NCI-H1694 treated with DMSO at 0.1 percent for 48 hours (cell line): ENCODE data around the gene MIER1.

Experiments used
- DNase-seq: peaks from one replicate; lab custom pipeline; 2025; lab: John Stamatoyannopoulos, UW

The MIER1 gene

GRCh38 chr1:66999640-67000400 lies 75.0 kb downstream of the MIER1 start:
- DNase-seq, result no peak

GRCh38 chr1:67001682-67002425 lies 77.1 kb downstream of the MIER1 start:
- no peak for DNase-seq

- no peak for DNase-seq
Observed at GRCh38 chr1:67004176-67004575, 79.4 kb downstream of the MIER1 start.

- DNase-seq, result no peak
Observed at GRCh38 chr1:67005068-67005467, 80.3 kb downstream of the MIER1 start.

DNA sequence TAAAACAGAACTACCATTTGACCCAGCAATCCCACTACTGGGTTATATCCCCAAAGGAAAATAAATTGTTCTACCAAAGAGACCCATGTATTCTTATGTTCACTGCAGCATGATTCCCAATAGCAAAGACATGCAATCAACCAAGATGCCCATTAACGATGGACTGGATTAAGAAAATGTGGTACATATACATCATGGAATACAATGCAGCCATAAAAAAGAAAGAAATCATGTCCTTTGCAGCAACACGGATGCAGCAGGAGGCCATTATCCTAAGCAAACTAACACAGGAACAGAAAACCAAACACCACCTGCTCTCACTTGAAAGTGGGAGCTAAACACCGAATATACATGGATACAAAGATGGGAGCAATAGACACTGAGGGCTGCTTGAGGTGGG lies 85.0 kb downstream of the MIER1 start:
- DNase-seq, result no peak

DNA sequence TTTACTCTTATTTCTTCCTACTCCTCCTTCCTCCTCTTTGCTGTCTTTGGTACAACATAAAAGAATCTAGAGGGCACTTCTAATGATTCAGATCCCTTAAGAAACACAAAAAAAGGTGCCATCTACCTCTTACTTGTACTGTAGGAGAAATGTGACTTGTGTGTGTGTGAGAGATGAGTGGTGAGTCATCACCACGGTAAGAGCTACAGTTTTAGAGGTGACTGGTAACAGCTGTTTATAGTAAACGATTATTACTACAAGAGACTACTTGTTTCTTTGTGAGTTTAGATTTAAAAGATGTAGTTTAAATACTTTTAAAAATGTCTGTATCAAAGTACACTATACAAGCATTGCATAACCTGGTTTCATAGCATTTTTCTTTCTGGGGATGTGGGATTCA lies 88.8 kb downstream of the MIER1 start:
- DNase-seq, result no peak

GRCh38 chr1:67018574-67018973 lies 93.8 kb downstream of the MIER1 start:
- DNase-seq, result no peak

- DNase-seq, result no peak
Observed at GRCh38 chr1:67019121-67019520, 94.3 kb downstream of the MIER1 start.

DNA sequence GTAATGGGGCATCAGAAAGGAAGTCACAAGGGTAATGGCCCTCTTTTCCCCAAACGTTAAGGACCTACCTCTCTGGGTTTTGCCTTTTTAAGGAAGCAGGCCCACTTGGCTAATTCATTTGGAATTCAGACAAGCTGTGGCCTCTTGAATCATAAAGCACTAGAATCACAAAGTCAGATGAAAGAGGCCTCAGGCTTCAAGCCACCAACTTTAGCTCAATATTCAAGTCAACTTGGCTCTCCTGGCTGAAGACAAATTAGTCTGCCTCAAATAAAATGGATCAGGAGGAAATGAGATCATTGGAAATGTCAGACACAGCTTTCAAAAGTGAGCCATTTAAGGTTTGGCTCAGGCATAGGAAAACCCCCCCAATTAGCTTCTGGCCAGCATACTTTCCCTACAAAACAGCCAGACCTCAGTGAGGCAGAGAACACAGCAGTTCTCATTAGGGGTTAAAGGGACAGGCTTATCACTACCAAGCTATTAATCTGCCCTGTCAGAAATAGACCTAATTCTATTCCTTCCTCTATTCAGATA lies 94.9 kb downstream of the MIER1 start:
- DNase-seq, result no peak

DNA sequence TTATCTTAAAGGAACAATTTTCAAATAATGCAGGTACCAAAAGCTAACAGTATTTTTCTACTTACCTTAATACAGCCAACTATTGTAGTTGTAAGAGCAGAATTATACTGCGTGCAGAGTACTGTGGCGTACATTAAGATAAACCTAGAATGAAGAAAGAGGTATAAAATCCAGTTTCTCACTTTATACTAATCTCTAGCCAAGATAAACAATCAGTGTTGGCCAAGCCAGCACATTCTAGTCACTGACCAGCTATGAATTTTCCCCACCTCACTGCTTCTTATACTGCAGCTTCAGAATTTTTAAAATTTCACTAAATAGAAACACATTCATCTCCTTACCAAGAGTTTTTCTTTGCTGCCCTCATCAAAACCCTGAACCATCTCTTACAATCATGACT lies 95.5 kb downstream of the MIER1 start:
- DNase-seq, result no peak

DNA sequence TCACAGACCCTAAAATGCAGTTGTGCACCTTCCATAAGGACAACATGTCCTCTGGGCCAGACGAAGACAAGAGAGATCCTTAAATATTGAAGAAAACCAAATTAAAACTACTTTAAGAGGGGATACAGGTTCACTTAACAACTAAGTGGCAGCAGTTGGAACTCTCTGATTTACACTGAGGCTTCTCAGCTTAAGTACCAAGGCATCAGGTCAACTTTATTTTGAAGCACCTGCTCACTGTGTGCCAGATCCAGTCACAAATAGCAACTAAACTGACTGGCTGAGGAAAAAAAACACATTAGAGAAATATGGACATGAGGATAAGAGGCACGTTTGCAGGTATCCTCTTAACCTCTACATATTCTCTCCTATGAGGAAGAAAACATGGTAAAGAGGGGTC lies 96.0 kb downstream of the MIER1 start:
- no peak for DNase-seq

- no peak for DNase-seq
Observed at GRCh38 chr1:67029472-67029871, 104.7 kb downstream of the MIER1 start.

- DNase-seq, result no peak
Observed at GRCh38 chr1:67031121-67031858, 106.5 kb downstream of the MIER1 start.

DNA sequence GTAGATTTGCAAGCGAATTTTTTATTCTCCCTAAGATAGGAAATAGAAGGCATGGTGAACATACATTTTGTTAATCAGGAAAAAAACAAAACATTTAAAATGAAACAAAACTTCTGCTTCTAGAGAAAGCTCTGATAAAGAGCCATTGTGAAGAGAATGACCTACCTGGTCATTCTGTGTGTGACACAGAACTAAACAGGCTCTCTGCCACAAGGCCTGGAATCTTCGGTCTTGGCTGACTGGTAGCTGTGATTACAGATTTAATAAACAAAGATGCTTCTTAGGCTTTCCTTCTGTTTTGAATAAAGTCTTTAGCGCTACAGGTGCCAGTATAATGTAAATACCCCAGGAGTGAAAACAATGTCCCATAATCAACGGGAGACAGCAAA lies 107.1 kb downstream of the MIER1 start:
- DNase-seq, result no peak
